Right cardiac atrium (tissue), 5 donors: ENCODE measurements around the gene CDH20. TPM values are rescaled to one million over a fixed set of nuclear protein-coding genes. Genes with fewer than 3 reads are reported as not detected.

Source experiments
- ATAC-seq, 2 donors: fragments of 200-7000 bp; cut with Tn5 transposase; one replicate each; pipeline versions ENCODE4 v1.8.0 to v1.9.1; 2020; ENCODE audit warnings: moderate library complexity in 2 of 2, mild to moderate bottlenecking in 1 of 2
- DNase-seq, 3 donors: peaks; one replicate each; pipeline ENCODE4 v3.0.0-alpha.2; 2020
- H3K27ac ChIP-seq: one replicate; pipeline ENCODE4 v1.5.1; 2013; ENCODE audit warnings: mild to moderate bottlenecking, low read length, control low read depth, moderate library complexity
- H3K27me3 ChIP-seq: one replicate; pipeline ENCODE4 v1.6.1; 2013; ENCODE audit not compliant: control insufficient read depth, insufficient read depth
- H3K4me1 ChIP-seq: one replicate; pipeline ENCODE4 v1.6.1; 2013; ENCODE audit warnings: low read length; ENCODE audit not compliant: control insufficient read depth, insufficient read depth
- H3K4me3 ChIP-seq: one replicate; pipeline ENCODE4 v1.5.1; 2013; ENCODE audit warnings: low read length, control low read depth
- H3K9me3 ChIP-seq: one replicate; pipeline ENCODE4 v1.6.1; 2013; ENCODE audit warnings: low read length; ENCODE audit not compliant: control insufficient read depth
- WGBS: extraction: QIAGEN DNeasy Blood & Tissue Kit; methylation state at CpG from one replicate; pipeline ENCODE4 v1.1.7; 2013; 5-methylcytosine and 5-hydroxymethylcytosine counted together
- intact Hi-C, 4 donors: fragments of 100-400 bp; cut with DNase I; formaldehyde crosslinking; loops; one replicate each; pipeline versions ENCODE4 v1.11.0 to v1.14.0; 2022 to 2023
- polyA plus RNA-seq: library from polyadenylated mRNA; stranded (reverse); fragments of 200-250 nt; gene quantifications from one replicate; pipeline ENCODE4 v1.2.3, GENCODE V29; 2013
- total RNA-seq, 4 donors: library from RNA; stranded (reverse); fragmentation: NEBNext Ultra II Directional; extraction: Animal tissue kit (Norgen Biotek cat#: 25700); gene quantifications; one replicate each; pipeline ENCODE4 v1.2.1, GENCODE V29; 2021
- donor health status: healthy with polysubstance abuse.
- donor health status: DM: no; HTN: yes; CAD: no.
- donor health status: DM: no; HTN: no; CAD: no.
- donor health status: DM: no; HTN: yes; CAD: no; lungs with severe emphysema.
- donor health status: DM: yes; HTN: yes; CAD: no.

The CDH20 gene
- total and polyA plus RNA-seq, 5 donors, result 0.05 to 0.23 (median 0.11) TPM; not detected in 2

- intact Hi-C loops, result no loop called here
- no peak for DNase-seq
- 54% methylated on average over 8 of the region's 8 CpGs for WGBS
- H3K4me1 ChIP-seq, result no peaks in the 10 kb centered on the region
- no peak overlapping the region for H3K4me3 ChIP-seq
- no peak for ATAC-seq
- H3K9me3 ChIP-seq, result no peaks in the 10 kb centered on the region
- H3K27me3 ChIP-seq, result no peaks in the 10 kb centered on the region
- H3K27ac ChIP-seq, result no peak overlapping the region
Observed at GRCh38 chr18:61595615-61596251, 262.5 kb downstream of the CDH20 start.

DNA sequence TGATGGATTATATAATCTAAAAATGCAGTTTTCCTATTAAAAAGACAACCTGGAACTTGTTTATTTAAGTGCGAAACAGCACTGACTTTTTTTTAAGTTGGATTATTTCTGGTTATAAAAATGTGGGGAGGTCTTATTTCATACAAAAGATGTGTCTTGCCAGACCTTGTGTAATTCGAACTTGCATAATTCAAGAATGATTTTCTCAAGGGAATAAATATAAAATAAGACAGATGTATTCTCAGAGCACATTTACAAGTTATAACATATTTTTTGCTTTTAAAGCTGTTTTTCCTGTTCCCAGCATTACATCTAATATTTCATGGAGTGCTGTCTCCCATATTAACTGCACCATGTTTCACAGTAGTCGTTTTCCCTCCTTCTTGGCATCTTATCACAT lies 263.1 kb downstream of the CDH20 start:
- H3K9me3 ChIP-seq, result no peaks in the 10 kb centered on the region
- intact Hi-C loops, result no loop called here
- no peaks in the 10 kb centered on the region for H3K4me1 ChIP-seq
- no peak overlapping the region for H3K27ac ChIP-seq
- DNase-seq (no peak), ATAC-seq (no peak)
- H3K4me3 ChIP-seq, result no peak overlapping the region
- no peaks in the 10 kb centered on the region for H3K27me3 ChIP-seq
- WGBS, result 53% methylated on average over 3 of the region's 3 CpGs

DNA sequence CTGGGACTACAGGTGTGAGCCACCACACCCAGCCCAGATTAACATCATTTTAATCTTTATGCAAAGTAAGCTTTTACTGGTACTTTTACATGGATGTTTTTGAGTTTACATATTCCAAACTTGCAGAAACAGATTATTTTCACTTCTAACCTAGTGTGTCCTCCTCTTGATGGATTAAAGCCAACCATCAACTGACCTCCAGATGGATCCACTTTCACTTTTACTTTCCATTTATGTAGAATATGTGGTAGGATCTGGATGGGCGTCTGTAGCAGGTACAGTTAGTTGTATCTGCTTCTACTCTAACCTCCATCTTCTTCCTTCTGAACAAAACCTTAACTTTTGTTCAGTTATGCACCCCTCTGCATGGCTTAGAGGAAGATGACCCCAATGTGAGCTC lies 264.1 kb downstream of the CDH20 start:
- DNase-seq (no peak), ATAC-seq (no peak)
- Histone ChIP-seq H3K9me3 (no peaks in the 10 kb centered on the region), H3K27ac (no peak overlapping the region), H3K27me3 (no peaks in the 10 kb centered on the region), H3K4me1 (no peaks in the 10 kb centered on the region), H3K4me3 (no peak overlapping the region)
- 86% methylated on average over 1 of the region's 1 CpG for WGBS
- intact Hi-C loops, result no loop called here

DNA sequence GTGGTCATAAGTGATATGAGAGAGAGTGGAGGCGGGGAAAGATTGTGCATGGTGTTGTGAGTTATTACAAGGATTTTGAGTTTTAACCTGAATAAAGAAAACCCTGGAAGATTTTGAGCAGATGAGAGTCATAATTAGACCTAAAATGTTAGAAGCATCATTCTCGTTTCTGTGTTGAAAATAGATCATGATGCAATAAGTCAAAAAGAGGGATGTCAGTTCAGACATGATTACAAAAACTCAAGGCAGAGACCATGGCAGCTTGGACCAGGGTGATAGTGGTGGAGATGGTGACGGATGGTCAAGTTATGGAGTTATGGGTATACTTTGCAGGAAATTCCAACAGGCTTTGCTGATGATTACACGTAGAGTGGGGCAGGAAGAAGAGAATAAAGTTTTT lies 267.2 kb downstream of the CDH20 start:
- Histone ChIP-seq H3K27ac (no peak overlapping the region), H3K4me3 (no peak overlapping the region), H3K27me3 (no peaks in the 10 kb centered on the region), H3K4me1 (no peaks in the 10 kb centered on the region), H3K9me3 (no peaks in the 10 kb centered on the region)
- no peak for ATAC-seq
- 91% methylated on average over 4 of the region's 4 CpGs for WGBS
- intact Hi-C loops, result no loop called here
- no peak for DNase-seq

GRCh38 chr18:61602836-61603235 lies 269.6 kb downstream of the CDH20 start:
- no peaks in the 10 kb centered on the region for H3K4me1 ChIP-seq
- no peak overlapping the region for H3K4me3 ChIP-seq
- intact Hi-C loops, result no loop called here
- no peak for ATAC-seq
- H3K27ac ChIP-seq, result no peak overlapping the region
- no peaks in the 10 kb centered on the region for H3K27me3 ChIP-seq
- no peak for DNase-seq
- whole genome bisulfite sequencing, result 95% methylated on average over 2 of the region's 2 CpGs
- no peaks in the 10 kb centered on the region for H3K9me3 ChIP-seq
